Effector CD4-positive, alpha-beta T cell (primary cell): Measurements from ENCODE around the gene GPS2.
"Not testable (repeated sequence)": the region's sequence is repeated elsewhere in the genome, so short reads cannot be mapped to it uniquely, and the experiment has no call there.

ENCODE experiments used
- DNase-seq: peaks from one replicate; pipeline ENCODE4 v3.0.0-alpha.2; 2020
- total RNA-seq: gene quantifications from one replicate; lab custom pipeline; 2026; lab: John Stamatoyannopoulos, UW

GPS2 gene, protein sequence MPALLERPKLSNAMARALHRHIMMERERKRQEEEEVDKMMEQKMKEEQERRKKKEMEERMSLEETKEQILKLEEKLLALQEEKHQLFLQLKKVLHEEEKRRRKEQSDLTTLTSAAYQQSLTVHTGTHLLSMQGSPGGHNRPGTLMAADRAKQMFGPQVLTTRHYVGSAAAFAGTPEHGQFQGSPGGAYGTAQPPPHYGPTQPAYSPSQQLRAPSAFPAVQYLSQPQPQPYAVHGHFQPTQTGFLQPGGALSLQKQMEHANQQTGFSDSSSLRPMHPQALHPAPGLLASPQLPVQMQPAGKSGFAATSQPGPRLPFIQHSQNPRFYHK
- 6.2 reads per million, percentile 23 among the genes with 10 or more reads in this experiment for total RNA-seq

DNA sequence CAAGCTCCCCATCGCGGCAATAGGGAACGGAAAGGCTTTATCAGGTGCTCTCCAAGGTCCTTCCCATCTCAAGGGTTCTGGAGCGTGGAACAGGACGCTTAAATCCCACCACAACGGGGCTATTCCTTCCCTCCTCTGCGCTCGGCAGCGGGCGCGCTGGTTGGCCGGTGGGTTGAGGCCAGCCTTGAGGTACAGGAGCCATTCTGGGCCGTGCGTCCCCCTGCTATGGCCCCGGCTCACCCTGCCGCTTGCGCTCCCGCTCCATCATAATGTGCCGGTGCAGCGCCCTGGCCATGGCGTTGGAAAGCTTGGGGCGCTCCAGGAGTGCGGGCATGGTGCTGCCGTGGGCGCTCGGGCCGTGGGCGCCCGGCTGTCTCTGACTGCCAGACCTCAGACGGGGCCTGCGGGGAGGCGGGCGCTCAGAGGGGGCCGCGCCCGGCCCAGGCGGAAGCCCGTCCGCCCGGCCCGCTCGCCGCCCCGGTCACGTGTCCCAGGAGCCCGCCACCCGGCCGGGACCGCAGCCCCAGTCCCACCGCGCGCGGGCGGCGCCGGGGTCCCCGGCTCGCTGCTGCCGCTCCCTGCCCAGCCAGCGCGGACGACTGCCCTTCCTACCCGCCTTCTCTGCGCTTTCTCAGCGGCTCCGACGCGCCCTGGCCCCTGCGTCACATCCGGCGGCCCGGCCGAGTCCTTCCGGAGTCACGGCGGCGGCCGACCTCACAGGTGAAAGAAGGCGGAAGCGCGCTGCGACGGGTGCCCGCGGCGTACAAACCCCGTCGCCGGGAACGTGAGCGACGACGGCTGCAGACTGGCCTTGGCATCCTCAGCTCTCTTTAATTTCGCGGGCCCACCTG, at the start of gene GPS2:
TSS of gene GPS2 (minus strand) at position 642 of the 851 bp plus-strand sequence. CDS start at position 334, 308 bp downstream.
- DNase-seq = peak; percentile 93

- DNase-seq = no peak
Observed at GRCh38 chr17:7363311-7363710, 48.2 kb upstream of the GPS2 start.

DNA sequence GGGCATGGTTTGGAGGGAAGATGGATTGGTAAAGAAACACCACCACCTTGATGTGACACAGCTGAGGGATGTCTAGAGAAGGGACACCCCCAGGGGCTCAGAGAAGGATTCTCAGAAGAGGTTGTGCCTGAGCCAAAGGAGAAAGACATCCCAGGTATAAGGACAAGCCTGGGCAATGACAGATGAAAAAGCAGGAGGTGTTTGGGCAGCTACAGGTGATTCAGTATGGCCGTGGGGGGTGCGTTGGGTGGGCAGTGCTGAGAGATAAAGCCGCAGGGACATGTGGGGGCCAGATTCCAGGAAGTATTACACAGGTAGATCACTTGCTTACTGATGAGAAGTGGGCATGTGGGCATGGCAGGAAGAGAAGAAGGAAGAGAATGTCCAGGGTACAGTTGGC, 46.7 kb upstream of the GPS2 start:
- DNase-seq = no peak

DNA sequence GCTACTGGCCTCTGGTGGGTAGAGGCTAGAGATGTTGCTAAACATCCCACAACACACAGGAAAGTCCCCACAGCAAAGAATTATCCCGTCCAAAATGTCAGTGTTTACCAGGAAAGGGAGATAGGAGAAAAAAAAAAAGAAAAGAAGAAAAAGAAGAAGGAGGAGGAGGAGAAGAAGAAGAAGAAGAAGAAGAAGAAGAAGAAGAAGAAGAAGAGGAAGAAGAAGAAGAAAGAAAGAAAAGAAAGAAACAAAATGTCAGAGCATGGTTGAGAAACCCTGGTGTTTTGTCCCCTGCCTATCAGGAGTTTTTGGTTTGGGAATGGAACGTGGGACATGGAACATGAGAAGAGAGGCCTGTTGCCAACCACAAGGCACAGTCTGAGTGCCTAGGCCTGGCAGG, 42.2 kb upstream of the GPS2 start:
- DNase-seq = no peak

GRCh38 chr17:7356756-7357155, 41.6 kb upstream of the GPS2 start:
- no peak for DNase-seq

DNA sequence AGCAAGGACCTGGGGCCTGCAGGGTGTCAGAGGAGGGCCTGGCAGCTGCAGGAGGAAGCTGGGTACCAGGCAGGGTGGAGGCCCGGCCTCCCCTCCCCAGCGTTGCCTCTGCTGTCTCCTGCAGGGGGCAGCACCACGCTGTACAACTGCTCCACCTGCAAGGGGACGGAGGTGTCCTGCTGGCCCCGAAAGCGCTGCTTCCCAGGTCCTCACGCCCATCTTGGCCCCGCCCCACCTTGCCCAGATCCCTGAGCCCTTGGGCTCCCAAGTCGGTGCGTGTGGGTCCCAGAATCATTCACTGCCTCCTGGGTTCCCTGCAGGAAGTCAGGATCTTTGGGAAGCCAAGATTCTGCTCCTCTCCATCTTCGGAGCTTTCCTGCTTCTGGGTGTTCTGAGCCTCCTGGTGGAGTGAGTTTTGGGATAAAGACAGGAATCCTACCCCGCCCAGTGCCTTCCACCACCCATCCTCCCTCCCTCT, 41.0 kb upstream of the GPS2 start:
- peak; percentile 80 for DNase-seq

DNA sequence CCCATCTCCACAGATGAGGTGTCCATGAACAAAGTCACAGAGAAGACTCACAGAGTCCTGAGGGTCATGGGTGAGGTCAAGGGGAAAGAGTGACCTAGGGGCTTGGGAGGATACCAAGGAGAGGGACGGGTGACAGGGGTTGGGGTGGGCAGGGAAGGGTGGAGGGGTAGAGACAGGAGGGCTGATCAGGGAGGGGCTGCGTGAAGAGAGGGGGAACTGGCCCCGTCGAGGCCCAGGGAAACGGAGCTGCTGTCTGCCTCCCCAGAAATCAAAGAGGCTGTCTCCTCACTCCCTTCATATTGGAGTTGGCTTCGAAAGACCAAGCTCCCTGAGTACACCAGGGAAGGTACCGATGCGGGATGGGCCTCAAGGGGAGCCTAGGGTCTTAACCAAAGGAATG, 40.4 kb upstream of the GPS2 start:
- DNase-seq = no peak

DNA sequence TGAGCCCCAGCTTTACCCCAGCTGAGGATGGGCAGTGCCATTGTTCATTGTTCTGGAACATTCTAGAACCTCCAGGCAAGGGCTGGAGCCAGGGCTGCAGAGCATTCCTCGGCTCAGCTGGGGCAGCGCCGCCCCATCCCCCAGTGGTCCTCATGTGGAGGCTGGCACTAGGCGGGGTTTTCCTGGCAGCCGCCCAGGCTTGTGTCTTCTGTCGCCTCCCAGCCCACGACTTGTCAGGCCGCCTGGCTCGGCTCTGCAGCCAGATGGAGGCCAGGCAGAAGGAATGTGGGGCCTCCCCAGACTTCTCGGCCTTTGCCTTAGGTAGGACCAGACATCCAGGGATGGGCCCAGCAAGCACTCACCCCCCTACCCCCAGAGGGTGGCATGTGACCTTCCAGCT, 39.9 kb upstream of the GPS2 start, which contains the start of gene TMEM95:
TSS of gene TMEM95 (plus strand) at position 104 of the 400 bp plus-strand sequence. CDS start at position 153, 49 bp downstream.
- no peak for DNase-seq

- no peak for DNase-seq
Observed at GRCh38 chr17:7354262-7354843, 39.2 kb upstream of the GPS2 start.

DNA sequence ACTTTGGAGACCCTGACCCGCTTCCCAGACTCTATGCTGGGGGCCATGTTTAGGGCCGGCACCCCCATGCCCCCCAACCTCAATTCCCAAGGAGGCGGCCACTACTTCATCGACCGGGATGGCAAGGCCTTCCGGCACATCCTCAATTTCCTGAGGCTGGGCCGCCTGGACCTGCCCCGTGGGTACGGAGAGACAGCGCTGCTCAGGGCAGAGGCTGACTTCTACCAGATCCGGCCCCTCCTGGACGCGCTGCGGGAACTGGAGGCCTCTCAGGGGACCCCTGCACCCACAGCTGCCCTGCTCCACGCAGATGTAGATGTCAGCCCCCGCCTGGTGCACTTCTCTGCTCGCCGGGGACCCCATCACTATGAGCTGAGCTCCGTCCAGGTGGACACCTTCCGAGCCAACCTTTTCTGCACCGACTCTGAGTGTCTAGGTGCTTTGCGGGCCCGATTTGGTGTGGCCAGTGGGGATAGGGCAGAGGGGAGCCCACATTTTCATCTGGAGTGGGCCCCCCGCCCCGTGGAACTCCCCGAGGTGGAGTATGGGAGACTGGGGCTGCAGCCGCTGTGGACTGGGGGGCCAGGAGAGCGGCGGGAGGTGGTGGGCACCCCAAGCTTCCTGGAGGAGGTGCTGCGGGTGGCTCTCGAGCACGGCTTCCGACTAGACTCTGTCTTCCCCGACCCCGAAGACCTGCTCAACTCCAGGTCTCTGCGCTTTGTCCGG, 37.9 kb upstream of the GPS2 start:
- no peak for DNase-seq

DNA sequence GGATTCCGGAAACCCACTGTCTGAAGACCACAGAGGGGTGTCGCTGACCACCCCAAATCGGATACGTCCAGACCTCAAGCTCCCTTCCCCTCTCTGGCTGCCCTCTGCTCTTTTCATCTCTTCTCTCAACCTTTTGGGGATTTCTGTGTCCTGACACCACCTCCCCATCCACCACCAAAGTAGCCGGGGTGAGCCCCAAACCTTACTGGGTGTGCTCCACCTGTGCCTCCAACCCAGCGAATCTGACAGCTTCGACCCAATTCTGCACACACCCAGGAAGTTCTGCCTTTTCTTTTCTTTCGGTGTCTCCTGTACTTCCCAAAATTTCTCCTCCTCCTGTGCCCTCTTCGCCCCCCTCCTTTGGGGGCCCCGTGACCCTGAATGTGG, 37.3 kb upstream of the GPS2 start:
- no peak for DNase-seq

DNA sequence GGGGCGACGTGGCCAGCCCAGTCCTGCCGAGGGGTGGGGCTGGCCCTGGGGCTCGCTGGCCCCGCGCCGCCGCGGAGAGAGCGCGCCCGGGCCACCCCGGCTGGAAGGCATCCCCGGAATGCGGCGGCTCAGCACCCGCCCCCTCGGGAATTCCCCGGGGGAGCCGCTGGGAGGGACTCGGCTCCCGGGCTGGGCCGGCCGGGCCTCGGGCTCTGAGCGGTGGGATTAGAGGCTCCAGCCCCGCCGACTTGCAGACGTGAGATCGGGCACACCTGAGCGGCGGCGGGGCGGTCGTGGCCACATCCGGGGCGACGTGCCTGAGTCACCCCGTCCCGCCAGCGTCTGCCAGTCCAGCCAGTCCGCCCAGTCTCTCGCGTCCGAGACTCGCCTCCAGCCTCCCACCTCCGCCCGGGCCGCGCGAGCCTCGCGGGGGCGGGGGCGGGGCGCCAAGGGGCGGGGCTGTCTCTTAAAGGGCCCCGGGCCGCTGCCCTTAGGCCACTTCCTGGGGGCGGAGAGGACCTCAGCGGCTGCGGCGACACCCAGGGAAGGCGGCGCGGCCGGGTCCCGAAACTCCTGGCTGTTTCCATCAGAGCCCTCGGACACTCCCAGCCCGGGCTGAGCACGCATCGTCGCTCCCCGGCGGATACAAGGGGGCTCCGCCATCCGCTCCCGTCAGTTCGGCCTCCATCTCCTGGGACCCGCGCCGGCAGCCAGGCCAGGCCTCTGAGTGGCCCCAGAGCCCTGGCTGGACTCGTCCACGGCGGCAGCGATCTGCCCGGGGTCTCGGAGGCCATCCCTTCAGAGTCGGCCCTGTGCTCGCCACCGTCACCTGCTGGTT, 36.7 kb upstream of the GPS2 start, which contains the start of gene KCTD11:
TSS of gene KCTD11 (plus strand) at position 498 of the 838 bp plus-strand sequence.
- DNase-seq = peak; percentile 72

DNA sequence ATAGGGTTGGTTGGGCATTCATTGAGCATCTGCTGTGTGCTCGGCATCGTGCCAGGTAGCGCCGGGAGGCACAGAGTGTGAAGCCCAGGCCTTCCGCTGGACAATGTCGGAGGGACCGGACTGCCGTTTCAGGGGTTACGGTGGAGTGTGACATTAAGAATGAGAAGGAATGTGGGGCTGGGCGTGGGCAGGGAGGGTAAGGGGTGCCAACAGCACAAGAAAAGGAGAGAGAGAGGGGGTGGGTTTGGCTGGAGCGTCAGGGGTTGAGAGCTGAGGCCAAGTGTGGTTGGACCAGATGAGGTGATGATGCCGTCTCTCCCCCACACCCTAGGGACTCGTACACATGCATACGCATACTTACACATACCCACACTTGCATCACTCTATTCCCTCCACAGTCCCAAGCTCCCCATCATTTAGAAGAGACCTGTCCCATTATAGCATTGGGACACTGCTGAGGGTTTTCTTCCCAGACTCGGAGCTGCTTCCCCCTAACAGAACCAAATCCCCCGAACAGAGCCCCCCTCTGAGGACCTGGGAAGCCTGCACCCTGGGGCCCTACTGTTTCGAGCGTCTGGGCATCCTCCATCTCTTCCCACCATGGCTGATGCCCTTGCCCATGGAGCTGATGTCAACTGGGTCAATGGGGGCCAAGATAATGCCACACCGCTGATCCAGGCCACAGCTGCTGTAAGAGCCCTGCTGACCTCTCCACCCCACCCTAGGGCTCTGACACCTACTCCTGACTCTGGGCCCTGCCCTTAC, 33.5 kb upstream of the GPS2 start:
- DNase-seq = no peak

DNA sequence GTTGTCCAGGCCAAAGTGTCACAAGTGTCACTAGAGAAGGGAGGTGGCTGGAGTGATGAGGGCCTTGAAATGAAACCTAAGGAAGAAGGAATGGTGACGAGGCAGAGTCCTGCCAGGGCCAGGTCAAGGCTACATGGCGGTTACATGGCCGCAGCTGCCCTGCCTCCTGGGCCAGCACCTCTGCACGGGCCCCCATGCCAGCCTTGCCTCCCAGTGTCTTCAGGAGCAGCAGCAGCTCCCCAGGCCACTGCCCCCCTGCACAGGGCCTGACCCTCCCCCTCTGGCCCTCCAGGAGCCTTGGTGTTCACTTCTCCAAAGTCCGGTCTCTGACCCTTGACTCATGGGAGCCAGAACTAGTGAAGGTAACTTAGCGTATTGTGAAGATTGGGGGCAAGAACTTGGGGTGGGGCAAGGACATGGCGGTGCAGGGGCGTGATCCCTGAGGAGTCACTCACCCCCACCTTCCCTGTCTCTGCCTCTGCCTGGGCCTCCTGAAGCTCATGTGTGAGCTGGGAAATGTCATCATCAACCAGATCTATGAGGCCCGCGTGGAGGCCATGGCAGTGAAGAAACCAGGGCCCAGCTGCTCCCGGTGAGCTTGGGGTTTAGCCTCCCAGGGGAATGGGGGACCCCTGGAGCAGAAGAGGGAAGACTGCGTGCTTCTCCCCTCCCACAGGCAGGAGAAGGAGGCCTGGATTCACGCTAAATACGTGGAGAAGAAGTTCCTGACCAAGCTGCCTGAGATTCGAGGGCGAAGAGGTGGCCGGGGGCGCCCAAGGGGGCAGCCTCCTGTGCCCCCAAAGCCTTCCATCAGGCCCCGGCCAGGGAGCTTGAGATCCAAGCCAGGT, 32.7 kb upstream of the GPS2 start:
- no peak for DNase-seq

DNA sequence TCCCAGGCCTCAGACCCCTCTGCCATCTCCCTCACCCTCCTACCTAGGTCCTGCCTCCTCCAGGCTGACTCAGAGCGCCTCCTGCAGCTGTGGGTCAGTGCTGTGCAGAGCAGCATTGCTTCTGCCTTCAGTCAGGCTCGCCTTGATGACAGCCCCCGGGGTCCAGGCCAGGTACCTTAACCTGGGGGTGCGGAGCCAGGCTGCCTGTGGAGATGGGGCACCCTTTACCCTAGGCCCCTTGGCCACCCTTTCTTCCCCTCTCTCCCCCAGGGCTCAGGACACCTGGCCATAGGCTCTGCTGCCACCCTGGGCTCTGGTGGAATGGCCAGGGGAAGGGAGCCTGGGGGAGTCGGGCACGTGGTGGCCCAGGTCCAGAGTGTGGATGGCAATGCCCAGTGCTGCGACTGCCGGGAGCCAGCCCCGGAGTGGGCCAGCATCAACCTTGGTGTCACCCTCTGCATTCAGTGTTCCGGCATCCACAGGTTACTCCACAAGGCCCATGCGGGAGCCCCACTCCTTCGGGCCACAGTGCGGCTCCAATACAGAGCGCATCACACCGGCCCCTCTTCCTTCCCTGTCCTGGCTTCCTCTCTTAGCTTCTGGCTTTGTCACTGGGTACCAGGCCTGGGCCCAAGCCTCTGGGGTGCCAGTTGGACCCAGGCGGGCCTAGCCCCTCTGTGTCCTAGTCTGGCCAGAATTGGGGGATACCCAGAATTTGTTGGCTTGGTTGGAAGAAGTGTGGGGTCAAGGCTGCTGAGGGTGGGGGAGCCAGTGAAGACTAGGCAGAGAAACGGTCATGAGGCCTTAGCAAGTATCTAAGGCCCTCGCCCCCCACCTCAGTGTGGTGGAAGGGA, 31.8 kb upstream of the GPS2 start:
- no peak for DNase-seq

- DNase-seq = no peak
Observed at GRCh38 chr17:7343250-7343649, 28.1 kb upstream of the GPS2 start.

- no peak for DNase-seq
Observed at GRCh38 chr17:7341842-7342241, 26.7 kb upstream of the GPS2 start.

GRCh38 chr17:7340179-7340578, 25.0 kb upstream of the GPS2 start:
- no peak for DNase-seq

DNA sequence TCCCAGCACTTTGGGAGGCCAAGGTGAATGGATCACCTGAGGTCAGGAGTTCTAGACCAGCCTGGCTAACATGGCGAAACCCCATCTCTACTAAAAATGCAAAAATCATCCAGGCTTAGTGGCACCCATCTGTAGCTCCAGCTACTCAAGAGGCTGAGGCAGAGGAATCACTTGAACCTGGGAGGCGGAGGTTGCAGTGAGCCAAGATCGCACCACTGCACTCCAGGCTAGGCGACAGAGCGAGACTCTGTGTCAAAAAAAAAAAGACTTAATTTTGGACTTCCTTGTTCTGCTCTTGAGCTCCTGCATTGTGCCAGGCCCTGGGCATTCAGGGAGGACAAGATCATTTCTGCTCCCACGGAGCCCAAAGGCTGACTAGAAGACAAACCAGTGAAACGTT, 22.4 kb upstream of the GPS2 start:
- DNase-seq = not testable (repeated sequence)
